AG04449 (cell line): ENCODE measurements around the gene SND1.

ENCODE experiments used
- CTCF ChIA-PET: fragments of 350-600 bp; formaldehyde crosslinking; extraction: SDS; loops from one replicate; lab custom pipeline; 2021; ENCODE audit warnings: antibody characterized with exemption; lab: Yijun Ruan, JAX
- POLR2A ChIA-PET: fragments of 400-600, 350-600 bp; formaldehyde crosslinking; extraction: SDS; loops from one replicate; lab custom pipeline; 2020; ENCODE audit warnings: antibody characterized with exemption, inconsistent platforms; lab: Yijun Ruan, JAX
- DNase-seq: peaks from one replicate; pipeline ENCODE4 v3.0.0-alpha.2; 2010; ENCODE audit warnings: low read depth, low spot score
- H3K4me3 ChIP-seq: 2 replicates; pipeline ENCODE4 v1.5.1; 2011; ENCODE audit warnings: low read depth, mild to moderate bottlenecking, control low read depth, low read length
- TF ChIP-seq, protein P1 (sequence below): IDR thresholded peaks from one replicate; pipeline ENCODE4 v1.5.1; 2011; ENCODE audit warnings: mild to moderate bottlenecking, moderate library complexity, low read length, control low read depth, inconsistent platforms; ENCODE audit not compliant: insufficient read depth; ENCODE audit errors: missing control alignments

The SND1 gene

DNA sequence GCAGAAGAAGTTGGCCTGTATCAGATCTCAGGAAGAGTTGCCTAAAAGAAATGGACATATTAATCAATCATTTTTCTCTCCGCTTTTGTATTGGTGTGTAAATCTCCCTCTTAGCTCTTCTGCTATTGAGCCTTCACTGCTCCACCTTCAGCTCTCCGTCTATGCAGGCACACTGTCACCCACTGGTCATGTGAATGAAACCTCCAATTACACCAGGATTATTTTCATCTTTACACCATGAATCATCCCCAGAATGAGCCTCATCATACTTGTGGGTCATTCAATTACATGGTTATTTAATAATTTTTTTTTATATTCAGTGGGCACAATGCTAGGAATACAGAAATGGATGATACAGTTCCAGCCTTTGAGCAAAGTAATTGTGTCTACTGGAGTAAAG, 286.6 kb downstream of the SND1 start:
- TF ChIP-seq, protein P1, sequence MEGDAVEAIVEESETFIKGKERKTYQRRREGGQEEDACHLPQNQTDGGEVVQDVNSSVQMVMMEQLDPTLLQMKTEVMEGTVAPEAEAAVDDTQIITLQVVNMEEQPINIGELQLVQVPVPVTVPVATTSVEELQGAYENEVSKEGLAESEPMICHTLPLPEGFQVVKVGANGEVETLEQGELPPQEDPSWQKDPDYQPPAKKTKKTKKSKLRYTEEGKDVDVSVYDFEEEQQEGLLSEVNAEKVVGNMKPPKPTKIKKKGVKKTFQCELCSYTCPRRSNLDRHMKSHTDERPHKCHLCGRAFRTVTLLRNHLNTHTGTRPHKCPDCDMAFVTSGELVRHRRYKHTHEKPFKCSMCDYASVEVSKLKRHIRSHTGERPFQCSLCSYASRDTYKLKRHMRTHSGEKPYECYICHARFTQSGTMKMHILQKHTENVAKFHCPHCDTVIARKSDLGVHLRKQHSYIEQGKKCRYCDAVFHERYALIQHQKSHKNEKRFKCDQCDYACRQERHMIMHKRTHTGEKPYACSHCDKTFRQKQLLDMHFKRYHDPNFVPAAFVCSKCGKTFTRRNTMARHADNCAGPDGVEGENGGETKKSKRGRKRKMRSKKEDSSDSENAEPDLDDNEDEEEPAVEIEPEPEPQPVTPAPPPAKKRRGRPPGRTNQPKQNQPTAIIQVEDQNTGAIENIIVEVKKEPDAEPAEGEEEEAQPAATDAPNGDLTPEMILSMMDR = no peak
- ChIA-PET CTCF (interaction anchor here (0.9 to 2.2 kb wide), 3 partner anchors 9 to 230 kb away, joined by 3 to 7 read pairs (median 6); no protein-coding TSS in a partner anchor), POLR2A (interaction anchor here (0.6 to 0.8 kb wide), 2 partner anchors 8 to 122 kb away, joined by 3 to 4 read pairs; no protein-coding TSS in a partner anchor)
- peak; percentile 52 for DNase-seq
- H3K4me3 ChIP-seq = no peak overlapping the region

DNA sequence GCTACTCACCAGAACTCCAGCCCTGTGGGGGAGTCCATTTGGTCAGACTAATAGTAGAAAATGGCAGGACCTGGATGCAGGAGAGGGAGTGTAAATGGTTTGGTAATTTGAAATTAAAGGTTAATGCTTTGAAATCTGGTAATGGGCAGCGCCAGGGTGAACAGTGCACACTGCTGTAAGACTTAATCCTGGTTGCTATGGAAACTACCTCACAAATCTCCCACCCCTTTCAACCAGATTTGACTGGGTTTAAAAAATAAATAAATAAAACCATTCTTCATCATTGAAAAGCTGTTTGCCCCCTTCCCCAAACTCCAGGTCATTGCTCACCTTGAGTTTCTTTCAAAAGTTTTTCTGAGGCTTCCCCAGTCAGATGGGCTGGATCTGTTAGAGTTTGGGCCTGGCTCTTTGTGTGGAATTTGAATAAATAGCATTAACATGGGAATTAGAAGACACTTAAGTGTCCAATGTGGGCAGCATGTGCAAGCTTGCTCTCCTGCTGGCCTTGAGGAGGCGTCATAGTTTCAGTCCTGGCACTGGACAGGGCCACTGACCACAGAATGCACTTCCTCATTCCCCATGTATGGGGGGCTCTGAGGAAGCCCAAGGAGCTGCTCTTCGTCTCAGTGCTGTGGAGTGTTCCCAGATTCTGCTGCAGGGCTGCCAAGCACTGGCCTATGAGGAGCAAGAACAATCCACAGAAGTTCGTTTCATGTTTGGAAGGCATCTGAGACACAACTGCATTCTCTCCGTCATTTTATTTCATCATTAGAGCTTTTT, 288.6 kb downstream of the SND1 start:
- no peak overlapping the region for H3K4me3 ChIP-seq
- DNase-seq = no peak
- POLR2A ChIA-PET = no interaction called here
- CTCF ChIA-PET = interaction anchor here (0.8 to 2.0 kb wide), 6 partner anchors 13 to 272 kb away, joined by 3 to 7 read pairs (median 3); no protein-coding TSS in a partner anchor
- TF ChIP-seq, protein P1 = no peak

DNA sequence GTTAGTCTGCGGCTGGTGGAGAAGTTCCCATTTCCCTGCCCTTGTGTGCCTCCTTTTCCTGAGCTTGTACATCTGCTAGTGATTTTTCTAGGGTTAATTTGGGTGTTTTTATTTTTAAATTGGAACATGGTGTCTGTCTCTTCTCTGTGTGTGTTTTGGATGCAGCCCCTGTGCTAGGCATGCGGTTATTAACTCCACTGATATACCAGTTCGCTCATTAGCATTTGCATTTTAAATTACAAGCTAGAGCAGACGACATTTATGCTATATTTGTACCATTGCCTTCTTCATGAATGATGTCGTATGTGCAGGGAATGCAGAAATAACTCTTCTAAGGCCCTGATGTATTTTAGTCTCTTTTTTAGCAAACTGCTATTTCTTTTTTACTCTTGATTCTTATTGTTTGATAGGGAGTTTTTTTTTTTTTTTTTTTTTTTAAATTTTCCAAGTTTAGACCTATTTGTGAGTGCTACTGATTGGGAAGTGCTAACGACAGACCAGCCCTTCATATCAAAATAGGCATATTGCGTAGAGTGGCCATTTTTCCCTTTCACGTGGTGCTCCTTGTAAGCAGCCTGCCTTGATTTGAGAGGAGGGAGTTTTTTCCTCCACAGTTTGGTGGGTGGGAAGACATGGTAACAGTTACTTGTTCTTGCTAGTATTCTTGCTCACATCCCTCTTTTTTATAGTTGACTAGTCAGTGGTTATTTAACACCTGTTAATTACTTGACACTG, 289.6 kb downstream of the SND1 start:
- TF ChIP-seq, protein P1 = no peak
- no peak overlapping the region for H3K4me3 ChIP-seq
- no peak for DNase-seq
- CTCF ChIA-PET = interaction anchor here (0.8 to 2.0 kb wide), 5 partner anchors 14 to 271 kb away, joined by 3 to 7 read pairs (median 3); no protein-coding TSS in a partner anchor
- POLR2A ChIA-PET = no interaction called here

DNA sequence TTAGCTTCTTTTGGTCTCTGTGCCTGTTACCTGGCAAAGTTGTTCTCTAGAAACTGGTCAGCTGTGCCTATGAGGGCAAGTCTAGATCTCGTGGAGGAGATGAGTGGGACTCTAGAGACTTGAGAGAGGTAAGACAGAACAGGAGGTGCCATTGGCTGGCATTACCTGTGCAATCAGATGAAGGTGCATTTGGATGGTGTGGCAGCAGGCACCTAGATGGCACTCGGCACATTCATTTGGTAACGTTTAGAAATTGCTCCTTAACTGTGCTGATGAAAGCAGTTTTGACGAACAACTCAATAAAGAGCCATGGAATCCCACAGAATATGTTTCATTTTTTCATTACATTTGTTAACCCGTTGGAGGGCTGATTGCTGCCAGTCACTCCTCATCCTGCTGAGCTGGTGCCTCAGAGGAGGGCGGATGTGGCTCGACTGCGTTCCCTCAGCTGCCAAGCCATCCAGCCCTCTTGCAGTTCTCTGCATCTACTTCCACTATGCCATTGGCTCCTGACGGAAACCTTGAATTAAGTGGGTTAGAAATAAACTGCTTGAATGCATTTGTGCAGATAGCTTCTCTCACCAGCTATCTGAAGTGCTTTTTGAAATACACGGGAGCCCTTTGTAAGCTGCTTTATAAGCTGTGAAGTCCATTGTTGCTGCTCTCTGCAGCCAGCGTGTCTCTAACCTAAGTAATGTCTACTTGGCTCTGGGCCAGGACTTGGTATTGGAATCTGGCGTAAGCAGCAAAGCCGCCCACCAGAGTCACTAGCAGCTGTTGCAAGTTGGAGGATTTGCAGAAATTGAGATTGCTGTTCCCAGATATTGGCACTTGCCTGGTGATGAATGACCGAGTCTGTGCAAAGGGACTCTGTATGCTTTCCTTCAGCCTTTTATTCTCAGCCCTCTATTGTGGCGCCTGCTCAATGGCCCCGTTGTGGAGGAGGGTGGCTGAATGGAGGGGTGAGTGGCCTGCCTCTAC, 291.8 kb downstream of the SND1 start:
- POLR2A ChIA-PET = no interaction called here
- no peak for DNase-seq
- CTCF ChIA-PET = interaction anchor here (0.8 to 1.8 kb wide), 2 partner anchors 191 to 318 kb away, joined by 3 to 6 read pairs; no protein-coding TSS in a partner anchor
- TF ChIP-seq, protein P1 = no peak
- no peak overlapping the region for H3K4me3 ChIP-seq

DNA sequence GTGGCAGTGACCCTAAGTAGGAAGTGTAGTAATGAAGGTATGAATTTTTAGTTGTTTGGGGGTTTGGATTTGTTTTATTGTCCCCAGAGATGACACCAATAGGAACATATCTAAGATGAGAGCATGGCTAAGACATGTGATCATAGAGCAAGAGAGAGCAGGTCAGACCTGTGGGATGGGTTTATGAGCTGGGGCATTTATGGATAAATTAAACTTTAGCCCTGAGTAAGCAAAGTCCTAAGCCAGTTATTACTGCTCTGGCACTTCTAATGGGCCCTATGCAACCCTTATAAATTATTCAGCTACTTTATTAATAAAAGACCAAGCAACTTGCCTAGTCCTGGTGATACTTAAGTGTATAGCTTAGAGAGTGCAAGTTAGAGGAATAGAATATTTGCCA, 294.1 kb downstream of the SND1 start:
- no peak overlapping the region for H3K4me3 ChIP-seq
- TF ChIP-seq, protein P1 = no peak
- ChIA-PET CTCF (interaction anchor here (1.1 kb wide), 1 partner anchor 238 kb away, joined by 4 read pairs; no protein-coding TSS in a partner anchor), POLR2A (interaction anchor here (0.9 to 1.0 kb wide), 2 partner anchors 8 to 80 kb away, joined by 3 to 4 read pairs; no protein-coding TSS in a partner anchor)
- no peak for DNase-seq
